GM19468 (cell line): Measurements from ENCODE around the gene PPP2R1B.

Source experiments
- ATAC-seq: cut with Tn5 transposase; IDR thresholded peaks from one replicate; pipeline ENCODE4 v1.9.1; 2021; ENCODE audit warnings: mild to moderate bottlenecking, moderate library complexity, moderate number of reproducible peaks; ENCODE audit not compliant: unreplicated experiment; ENCODE audit errors: extremely low read depth

The PPP2R1B gene

GRCh38 chr11:111759376-111759775, 6.8 kb downstream of the PPP2R1B start:
- no peak for ATAC-seq

GRCh38 chr11:111756097-111756496, 10.1 kb downstream of the PPP2R1B start:
- ATAC-seq, result no peak

- no peak for ATAC-seq
Measured at GRCh38 chr11:111749646-111750045, 16.5 kb downstream of the PPP2R1B start.

GRCh38 chr11:111748035-111748804, 18.0 kb downstream of the PPP2R1B start:
- ATAC-seq, result no peak

GRCh38 chr11:111745719-111746504, 20.3 kb downstream of the PPP2R1B start:
- no peak for ATAC-seq

- no peak for ATAC-seq
Measured at GRCh38 chr11:111743700-111744099, 22.5 kb downstream of the PPP2R1B start.

GRCh38 chr11:111741751-111742150, 24.4 kb downstream of the PPP2R1B start:
- no peak for ATAC-seq

- no peak for ATAC-seq
Measured at GRCh38 chr11:111739299-111739698, 26.9 kb downstream of the PPP2R1B start.

- ATAC-seq, result no peak
Measured at GRCh38 chr11:111737444-111738210, 28.6 kb downstream of the PPP2R1B start.

GRCh38 chr11:111736621-111737443, 29.4 kb downstream of the PPP2R1B start:
- no peak for ATAC-seq

GRCh38 chr11:111736181-111736590, 30.0 kb downstream of the PPP2R1B start:
- no peak for ATAC-seq

GRCh38 chr11:111735262-111736116, 30.7 kb downstream of the PPP2R1B start:
- no peak for ATAC-seq

- ATAC-seq, result no peak
Measured at GRCh38 chr11:111734954-111735261, 31.3 kb downstream of the PPP2R1B start.

- ATAC-seq, result no peak
Measured at GRCh38 chr11:111734101-111734953, 31.9 kb downstream of the PPP2R1B start.

- ATAC-seq, result no peak
Measured at GRCh38 chr11:111733611-111734088, 32.5 kb downstream of the PPP2R1B start.

GRCh38 chr11:111733016-111733415, 33.2 kb downstream of the PPP2R1B start:
- ATAC-seq, result no peak

GRCh38 chr11:111731821-111732220, 34.4 kb downstream of the PPP2R1B start:
- ATAC-seq, result no peak
